ENCODE data around the gene SOWAHA. TPM values are rescaled to one million over a fixed set of nuclear protein-coding genes. Genes with fewer than 3 reads are reported as not detected.

The SOWAHA gene
- total and polyA plus RNA-seq, 2 experiments from 2014 or later = not detected

DNA sequence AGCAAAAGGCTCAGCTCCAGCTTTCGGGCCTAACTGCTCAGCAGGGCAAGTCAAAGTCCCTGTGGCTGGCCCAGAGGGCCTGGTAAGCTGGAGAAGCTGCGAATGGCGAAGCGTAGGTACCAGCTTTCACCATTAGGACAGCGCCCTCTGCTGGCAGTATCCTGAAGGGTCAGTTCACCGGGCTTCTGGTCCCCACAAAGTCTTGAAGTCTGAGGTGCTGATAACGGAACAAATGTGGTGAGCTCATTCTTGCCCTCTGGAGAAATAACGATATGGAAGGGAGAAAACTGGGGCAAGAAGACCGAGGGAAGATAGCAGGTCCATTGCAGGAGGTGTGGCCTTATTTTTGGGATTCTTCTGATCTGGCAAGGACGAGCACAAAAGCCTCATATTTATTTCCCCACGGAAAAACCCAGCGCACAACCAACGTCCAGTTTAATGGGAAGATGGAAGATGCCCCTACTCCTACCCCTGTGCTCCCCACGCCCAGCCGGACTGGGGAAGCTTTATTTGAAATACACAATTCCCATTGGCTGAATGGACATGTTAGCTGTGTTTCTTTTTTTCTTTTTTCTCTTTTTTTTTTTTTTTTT lies 7.2 kb downstream of the SOWAHA start:
- Histone ChIP-seq H3K36me3 (no peaks in the 10 kb centered on the region), H3K4me1 (ENCODE audit: low read depth) (peaks cover 6% of the 10 kb centered on the region), H3K9me3 (ENCODE audit: low read depth) (no peaks in the 10 kb centered on the region), H3K4me3 (no peak overlapping the region), H3K27me3 (peaks cover 36% of the 10 kb centered on the region), H3K27ac (no peak overlapping the region)
- peak; percentile 93 to 96 for DNase-seq (ENCODE audit: low read depth in 1 of 2, low spot score in 1 of 2)
- peak; percentile 89 for TF ChIP-seq CTCF (IDR thresholded peaks at IDR 0.05; ENCODE audit: low read depth, low read length)

GRCh38 chr5:132821350-132821749 lies 8.2 kb downstream of the SOWAHA start:
- Histone ChIP-seq H3K27me3 (peaks cover 36% of the 10 kb centered on the region), H3K4me3 (no peak overlapping the region), H3K4me1 (ENCODE audit: low read depth) (peaks cover 6% of the 10 kb centered on the region), H3K27ac (no peak overlapping the region), H3K9me3 (ENCODE audit: low read depth) (no peaks in the 10 kb centered on the region), H3K36me3 (no peaks in the 10 kb centered on the region)
- no peak for DNase-seq (ENCODE audit: low read depth in 1 of 2, low spot score in 1 of 2)
- no peak for TF ChIP-seq CTCF (IDR thresholded peaks at IDR 0.05; ENCODE audit: low read depth, low read length)

DNA sequence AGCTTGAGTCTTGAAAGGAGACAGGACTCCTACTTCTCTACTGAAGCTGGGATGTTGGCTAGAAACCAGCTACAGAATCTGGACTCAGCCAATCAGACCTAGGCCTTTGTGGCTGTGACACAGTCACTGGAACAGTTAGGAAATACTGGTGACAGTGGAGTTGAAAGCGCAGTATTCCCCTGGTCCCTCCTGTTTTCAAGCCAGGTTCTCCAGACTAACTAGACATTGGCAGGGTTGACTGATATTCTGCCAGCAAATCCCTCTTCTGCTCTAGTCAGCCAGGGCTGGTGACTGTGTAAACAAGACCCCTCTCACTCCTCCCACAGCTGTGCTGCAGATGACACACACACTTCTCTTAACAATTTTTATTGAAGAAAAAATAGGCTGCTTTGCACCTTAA lies 8.7 kb downstream of the SOWAHA start:
- peaks cover 36% of the 10 kb centered on the region for H3K27me3 ChIP-seq

DNA sequence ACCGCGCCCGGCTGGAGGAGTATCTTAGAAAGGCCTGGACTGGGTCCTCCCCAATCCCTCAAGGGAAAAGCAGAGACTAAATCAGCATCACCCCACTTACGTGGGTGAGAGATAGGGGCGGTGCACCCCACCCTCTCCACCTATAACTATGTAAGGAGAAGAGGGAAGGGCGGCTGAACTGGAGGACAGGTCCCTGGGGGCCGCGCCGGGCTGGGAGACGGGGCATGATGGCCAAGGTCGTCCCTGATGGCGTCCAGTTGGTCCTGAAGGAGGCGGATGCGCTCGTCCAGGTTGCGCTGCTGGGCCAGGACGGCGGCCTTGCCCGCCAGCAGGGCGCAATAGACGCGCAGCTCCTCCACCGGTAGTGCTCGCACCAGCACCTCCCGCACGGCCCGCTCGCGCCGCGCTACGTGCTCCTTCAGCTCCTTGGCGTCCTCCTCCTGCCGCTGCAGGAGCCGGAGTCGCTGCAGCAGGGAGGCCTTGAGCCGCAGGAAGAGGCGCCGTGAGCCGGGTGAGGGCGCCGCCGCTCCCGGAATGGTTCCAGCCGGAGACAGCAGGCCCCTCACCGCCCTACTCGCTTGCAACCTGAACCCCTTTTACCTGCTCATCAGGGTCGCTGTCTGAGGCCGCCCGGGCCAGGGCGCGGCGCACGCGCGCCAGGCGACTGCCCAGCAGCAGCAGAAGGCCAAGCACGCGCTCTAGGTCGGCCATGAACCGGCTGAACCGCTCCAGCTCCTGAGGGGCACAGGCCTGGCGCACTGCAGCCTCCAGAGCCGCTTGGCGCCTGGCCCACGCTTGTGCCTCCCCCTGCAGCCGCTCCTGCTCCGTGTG lies 9.8 kb downstream of the SOWAHA start:
- Histone ChIP-seq H3K4me3 (no peak overlapping the region), H3K4me1 (ENCODE audit: low read depth) (peaks cover 6% of the 10 kb centered on the region), H3K9me3 (ENCODE audit: low read depth) (no peaks in the 10 kb centered on the region), H3K27ac (no peak overlapping the region), H3K27me3 (peaks cover 42% of the 10 kb centered on the region), H3K36me3 (no peaks in the 10 kb centered on the region)
- no peak for TF ChIP-seq CTCF (IDR thresholded peaks at IDR 0.05; ENCODE audit: low read depth, low read length)
- DNase-seq (ENCODE audit: low read depth in 1 of 2, low spot score in 1 of 2) = peak; percentile 62 to 71

More for the DNA sequence above, 8.7 kb downstream of the SOWAHA start:
- Histone ChIP-seq H3K9me3 (ENCODE audit: low read depth) (no peaks in the 10 kb centered on the region), H3K4me3 (no peak overlapping the region), H3K36me3 (no peaks in the 10 kb centered on the region), H3K4me1 (ENCODE audit: low read depth) (peaks cover 6% of the 10 kb centered on the region), H3K27ac (no peak overlapping the region)
- TF ChIP-seq CTCF (IDR thresholded peaks at IDR 0.05; ENCODE audit: low read depth, low read length) = no peak
- no peak for DNase-seq (ENCODE audit: low read depth in 1 of 2, low spot score in 1 of 2)

- DNase-seq (ENCODE audit: low read depth in 1 of 2, low spot score in 1 of 2) = no peak
- H3K27me3 ChIP-seq = peaks cover 45% of the 10 kb centered on the region
- no peaks in the 10 kb centered on the region for H3K36me3 ChIP-seq
- H3K4me1 ChIP-seq (ENCODE audit: low read depth) = peaks cover 6% of the 10 kb centered on the region
- H3K4me3 ChIP-seq = no peak overlapping the region
- H3K9me3 ChIP-seq (ENCODE audit: low read depth) = no peaks in the 10 kb centered on the region
- H3K27ac ChIP-seq = no peak overlapping the region
- no peak for TF ChIP-seq CTCF (IDR thresholded peaks at IDR 0.05; ENCODE audit: low read depth, low read length)
These were observed 10.5 kb downstream of the SOWAHA start for GRCh38 chr5:132823481-132824050.
